WTC11 (cell line): ENCODE results near the gene ZFY. TPM values are rescaled to one million over a fixed set of nuclear protein-coding genes. Genes with fewer than 3 reads are reported as not detected.

Experiments
- ATAC-seq: fragments of 200-7000 bp; cut with Tn5 transposase; 2 replicates; pipeline ENCODE4 v1.10.0; 2021; ENCODE audit warnings: mild to moderate bottlenecking, moderate library complexity
- CTCF ChIA-PET: fragments of 300-600 bp; sonication (Branson Sonifier 250); formaldehyde crosslinking; loops from one replicate; lab custom pipeline; 2021; ENCODE audit warnings: antibody characterized with exemption; lab: Charles Lee
- POLR2A ChIA-PET: fragments of 350-600 bp; sonication (Branson Sonifier 250); formaldehyde crosslinking; loops from one replicate; lab custom pipeline; 2021; ENCODE audit warnings: antibody characterized with exemption; lab: Charles Lee
- DNase-seq: peaks from one replicate; pipeline ENCODE4 v3.0.0; 2021; ENCODE audit warnings: low spot score
- H3K27ac Mint-ChIP-seq: 2 replicates; pipeline ENCODE4 v1.8.0; 2021; ENCODE audit warnings: mixed read lengths
- H3K27me3 Mint-ChIP-seq: 2 replicates; pipeline ENCODE4 v1.8.0; 2021; ENCODE audit warnings: low read depth, mild to moderate bottlenecking, moderate library complexity, mixed read lengths
- H3K36me3 Mint-ChIP-seq: 2 replicates; pipeline ENCODE4 v1.8.0; 2021; ENCODE audit warnings: mixed read lengths
- H3K4me1 Mint-ChIP-seq: 2 replicates; pipeline ENCODE4 v1.8.0; 2022; ENCODE audit warnings: mixed read lengths
- H3K4me3 Mint-ChIP-seq: 2 replicates; pipeline ENCODE4 v1.8.0; 2021; ENCODE audit warnings: mild to moderate bottlenecking, moderate library complexity, mixed read lengths
- H3K9me3 Mint-ChIP-seq: 2 replicates; pipeline ENCODE4 v1.8.0; 2021; ENCODE audit warnings: mixed read lengths
- ARID4B ChIP-seq: sonication (generic); formaldehyde crosslinking; IDR thresholded peaks from 2 replicates; pipeline ENCODE4 v1.8.0; 2023; ENCODE audit warnings: missing genetic modification reagents, mild to moderate bottlenecking, borderline replicate concordance
- ATF3 ChIP-seq: sonication (generic); formaldehyde crosslinking; conservative IDR thresholded peaks from 2 replicates; pipeline ENCODE4 v1.8.1; 2022; ENCODE audit warnings: mild to moderate bottlenecking, missing genetic modification reagents
- CREB1 ChIP-seq: sonication (generic); formaldehyde crosslinking; IDR thresholded peaks from 2 replicates; pipeline ENCODE4 v1.8.0; 2023; ENCODE audit warnings: mild to moderate bottlenecking, missing genetic modification reagents
- E2F1 ChIP-seq: sonication (generic); formaldehyde crosslinking; IDR thresholded peaks from 2 replicates; pipeline ENCODE4 v1.8.0; 2022; ENCODE audit warnings: mild to moderate bottlenecking, missing genetic modification reagents
- E2F4 ChIP-seq: sonication (generic); formaldehyde crosslinking; IDR thresholded peaks from 2 replicates; pipeline ENCODE4 v1.8.1; 2022; ENCODE audit warnings: low read depth, mild to moderate bottlenecking, moderate library complexity, missing genetic modification reagents, borderline replicate concordance
- E2F5 ChIP-seq: sonication (generic); formaldehyde crosslinking; IDR thresholded peaks from 2 replicates; pipeline ENCODE4 v1.8.1; 2022; ENCODE audit warnings: mild to moderate bottlenecking, moderate library complexity, missing genetic modification reagents
- FOXP4 ChIP-seq: sonication (generic); formaldehyde crosslinking; IDR thresholded peaks from 2 replicates; pipeline ENCODE4 v1.8.0; 2022; ENCODE audit warnings: mild to moderate bottlenecking, missing genetic modification reagents
- GRHL2 ChIP-seq: fragments of 250-450 bp; sonication (Bioruptor Pico); IDR thresholded peaks from 2 replicates; pipeline ENCODE4 v1.8.0; 2022; ENCODE audit warnings: mild to moderate bottlenecking, moderate library complexity; ENCODE audit not compliant: insufficient replicate concordance, severe bottlenecking
- GTF2I ChIP-seq: fragments of 250-450 bp; sonication (Bioruptor Pico); conservative IDR thresholded peaks from 2 replicates; pipeline ENCODE4 v1.4.0; 2021; ENCODE audit warnings: mild to moderate bottlenecking
- HMGA2 ChIP-seq: fragments of 250-450 bp; sonication (Bioruptor Pico); IDR thresholded peaks from 2 replicates; pipeline ENCODE4 v1.4.0; 2021; ENCODE audit warnings: mild to moderate bottlenecking, moderate library complexity
- IRF1 ChIP-seq: sonication (generic); formaldehyde crosslinking; IDR thresholded peaks from 2 replicates; pipeline ENCODE4 v1.8.0; 2023; ENCODE audit warnings: missing genetic modification reagents
- JUN ChIP-seq: sonication (generic); formaldehyde crosslinking; IDR thresholded peaks from 2 replicates; pipeline ENCODE4 v1.8.0; 2023; ENCODE audit warnings: mild to moderate bottlenecking, missing genetic modification reagents
- MAX ChIP-seq: sonication (generic); formaldehyde crosslinking; IDR thresholded peaks from 2 replicates; pipeline ENCODE4 v1.8.0; 2022; ENCODE audit warnings: mild to moderate bottlenecking, missing genetic modification reagents
- MYBL2 ChIP-seq: sonication (generic); formaldehyde crosslinking; IDR thresholded peaks from 2 replicates; pipeline ENCODE4 v1.8.1; 2023; ENCODE audit warnings: mild to moderate bottlenecking, moderate library complexity, missing genetic modification reagents
- ZBTB21 ChIP-seq: sonication (generic); formaldehyde crosslinking; IDR thresholded peaks from 2 replicates; pipeline ENCODE4 v1.8.1; 2023; ENCODE audit warnings: mild to moderate bottlenecking, missing genetic modification reagents, borderline replicate concordance
- ZNF219 ChIP-seq: sonication (generic); formaldehyde crosslinking; IDR thresholded peaks from 2 replicates; pipeline ENCODE4 v1.8.0; 2023; ENCODE audit warnings: missing genetic modification reagents, mild to moderate bottlenecking, borderline replicate concordance
- ZNF416 ChIP-seq: fragments of 250-450 bp; sonication (Bioruptor Pico); IDR thresholded peaks from 2 replicates; pipeline ENCODE4 v1.9.0; 2021; ENCODE audit warnings: mild to moderate bottlenecking, inconsistent platforms
- total RNA-seq: library from RNA; stranded (reverse); gene quantifications from 3 replicates; pipeline ENCODE4 v1.2.3, GENCODE V29; 2021

Gene ZFY
- total RNA-seq, 1 experiment from 2014 or later = 6.0 TPM

- no peak for TF ChIP-seq E2F1
- no peak for TF ChIP-seq ZBTB21 (CRISPR knock-in tag)
These were observed 83.4 kb downstream of the ZFY start (continued) for GRCh38 chrY:3018546-3018945.

GRCh38 chrY:3019584-3019983 is 84.4 kb downstream of the ZFY start:
- H3K4me1 Mint-ChIP-seq = peaks cover 24% of the 10 kb centered on the region
- no peaks in the 10 kb centered on the region for H3K9me3 Mint-ChIP-seq
- H3K4me3 Mint-ChIP-seq = no peak overlapping the region
- no peak for ATAC-seq
- DNase-seq = no peak
- H3K27ac Mint-ChIP-seq = no peak overlapping the region
- TF ChIP-seq MAX (CRISPR knock-in tag) (no peak), E2F4 (CRISPR knock-in tag) (no peak), JUN (CRISPR knock-in tag) (no peak), E2F5 (CRISPR knock-in tag) (no peak), ATF3 (CRISPR knock-in tag) (no peak), IRF1 (no peak), GTF2I (CRISPR knock-in tag) (no peak)
- ChIA-PET POLR2A (no interaction called here), CTCF (no interaction called here)
- no peaks in the 10 kb centered on the region for H3K27me3 Mint-ChIP-seq
- H3K36me3 Mint-ChIP-seq = no peaks in the 10 kb centered on the region

GRCh38 chrY:3021176-3021575 is 86.0 kb downstream of the ZFY start:
- H3K4me3 Mint-ChIP-seq = no peak overlapping the region
- ChIA-PET CTCF (no interaction called here), POLR2A (no interaction called here)
- no peak overlapping the region for H3K27ac Mint-ChIP-seq
- no peaks in the 10 kb centered on the region for H3K9me3 Mint-ChIP-seq
- DNase-seq = no peak
- ATAC-seq = no peak
- H3K4me1 Mint-ChIP-seq = peaks cover 10% of the 10 kb centered on the region
- TF ChIP-seq ARID4B (CRISPR knock-in tag) = no peak
- no peak for TF ChIP-seq GRHL2 (CRISPR knock-in tag)
- TF ChIP-seq FOXP4 = no peak
- TF ChIP-seq E2F1 = no peak
- no peak for TF ChIP-seq ZNF219
- no peak for TF ChIP-seq CREB1
- TF ChIP-seq MYBL2 (CRISPR knock-in tag) = no peak
- no peak for TF ChIP-seq ZNF416
- no peak for TF ChIP-seq HMGA2
- H3K27me3 Mint-ChIP-seq = no peaks in the 10 kb centered on the region
- H3K36me3 Mint-ChIP-seq = no peaks in the 10 kb centered on the region
